Brain microvascular endothelial cell (primary cell): Measurements from ENCODE around the gene TAS1R2.

Experiments used
- DNase-seq: peaks from one replicate; pipeline ENCODE4 v3.0.0-alpha.2; 2020
- H3K27ac ChIP-seq: fragments of 250-450 bp; sonication (Bioruptor Pico); 2 replicates; pipeline ENCODE4 v1.5.1; 2020; ENCODE audit warnings: mild to moderate bottlenecking, moderate library complexity
- H3K27me3 ChIP-seq: fragments of 250-450 bp; sonication (Bioruptor Pico); replicated peaks from 2 replicates; pipeline ENCODE4 v1.5.1; 2020; ENCODE audit warnings: mild to moderate bottlenecking
- H3K36me3 ChIP-seq: fragments of 250-450 bp; sonication (Bioruptor Pico); replicated peaks from 2 replicates; pipeline ENCODE4 v1.5.1; 2020; ENCODE audit warnings: mild to moderate bottlenecking
- H3K4me3 ChIP-seq: 2 replicates; pipeline ENCODE4 v1.5.1; 2011; ENCODE audit warnings: low read depth, mild to moderate bottlenecking, control low read depth, low read length, moderate library complexity
- CTCF ChIP-seq: IDR thresholded peaks from 2 replicates; pipeline ENCODE4 v1.5.1; 2011; ENCODE audit warnings: low read depth, mild to moderate bottlenecking, moderate library complexity, low read length, control low read depth, inconsistent platforms; ENCODE audit errors: missing control alignments
- in situ Hi-C: cut with HindIII; loops from 2 replicates; pipeline ENCODE4 v1.10.0; 2017; ENCODE audit warnings: low sequenced_read_pairs, low pct_ligation_motif_present

TAS1R2 gene

GRCh38 chr1:18861082-18861481 lies 1.6 kb upstream of the TAS1R2 start:
- in situ Hi-C loops = no loop called here
- no peak for TF ChIP-seq CTCF
- Histone ChIP-seq H3K36me3 (no peaks in the 10 kb centered on the region), H3K27me3 (no peaks in the 10 kb centered on the region), H3K27ac (no peak overlapping the region), H3K4me3 (no peak overlapping the region)
- DNase-seq = no peak

- in situ Hi-C loops = no loop called here
- Histone ChIP-seq H3K27ac (no peak overlapping the region), H3K36me3 (no peaks in the 10 kb centered on the region), H3K27me3 (no peaks in the 10 kb centered on the region), H3K4me3 (no peak overlapping the region)
- no peak for DNase-seq
- TF ChIP-seq CTCF = no peak
Observed at GRCh38 chr1:18858070-18858688, 1.3 kb downstream of the TAS1R2 start.

- Histone ChIP-seq H3K36me3 (no peaks in the 10 kb centered on the region), H3K4me3 (no peak overlapping the region), H3K27me3 (no peaks in the 10 kb centered on the region), H3K27ac (no peak overlapping the region)
- in situ Hi-C loops = no loop called here
- no peak for TF ChIP-seq CTCF
- no peak for DNase-seq
Observed at GRCh38 chr1:18856435-18856834, 3.0 kb downstream of the TAS1R2 start.

- in situ Hi-C loops = no loop called here
- Histone ChIP-seq H3K27me3 (no peaks in the 10 kb centered on the region), H3K36me3 (no peaks in the 10 kb centered on the region), H3K27ac (no peak overlapping the region), H3K4me3 (no peak overlapping the region)
- DNase-seq = no peak
- TF ChIP-seq CTCF = no peak
Observed at GRCh38 chr1:18855573-18855972, 3.9 kb downstream of the TAS1R2 start.

- no peaks in the 10 kb centered on the region for H3K27me3 ChIP-seq
- H3K27ac ChIP-seq = no peak overlapping the region
- H3K36me3 ChIP-seq = no peaks in the 10 kb centered on the region
- TF ChIP-seq CTCF = no peak
- DNase-seq = no peak
- H3K4me3 ChIP-seq = no peak overlapping the region
- in situ Hi-C loops = no loop called here
Observed at GRCh38 chr1:18854331-18855025, 5.0 kb downstream of the TAS1R2 start.
